Esophagus squamous epithelium (tissue), 5 donors: Measurements from ENCODE around the gene MTCH1. TPM values are rescaled to one million over a fixed set of nuclear protein-coding genes. Genes with fewer than 3 reads are reported as not detected.

Experiments used
- DNase-seq: peaks from one replicate; lab custom pipeline; 2025; lab: John Stamatoyannopoulos, UW
- H3K27ac ChIP-seq, 4 donors: fragments of 200-600 bp; sonication (generic); one replicate each; pipeline ENCODE4 v1.5.1; 2016 to 2019; ENCODE audit warnings: mild to moderate bottlenecking in 1 of 4
- H3K27me3 ChIP-seq, 4 donors: fragments of 200-600 bp; sonication (generic); 1 replicate in 3 of 4; 2 replicates in 1 of 4; pipeline versions ENCODE4 v1.5.1 to v1.6.0; 2017 to 2021; ENCODE audit warnings: antibody characterized with exemption in 1 of 4
- H3K36me3 ChIP-seq, 3 donors: fragments of 200-600 bp; sonication (generic); one replicate each; pipeline ENCODE4 v1.5.1; 2016 to 2019
- H3K4me1 ChIP-seq, 3 donors: fragments of 200-600 bp; sonication (generic); one replicate each; pipeline ENCODE4 v1.5.1; 2017 to 2019
- H3K4me3 ChIP-seq, 4 donors: fragments of 200-600 bp; sonication (generic); 1 replicate in 3 of 4; 2 replicates in 1 of 4; pipeline ENCODE4 v1.5.1; 2016 to 2019; ENCODE audit warnings: mild to moderate bottlenecking in 2 of 4, moderate library complexity in 1 of 4
- H3K9me3 ChIP-seq, 3 donors: fragments of 200-600 bp; sonication (generic); one replicate each; pipeline ENCODE4 v1.5.1; 2016 to 2019
- CTCF ChIP-seq, 6 experiments: fragments of 450-650 bp in 4 of 6; fragments of 200-600 bp in 2 of 6; sonication (generic) in 2 of 6; IDR thresholded peaks; one replicate each; pipeline ENCODE4 v1.5.1; 2016 to 2019; ENCODE audit warnings: antibody characterized with exemption in 6 of 6, mild to moderate bottlenecking in 4 of 6, moderate library complexity in 4 of 6
- POLR2A ChIP-seq, 4 donors: fragments of 450-650 bp; IDR thresholded peaks; one replicate each; pipeline ENCODE4 v1.6.1; 2017; ENCODE audit warnings: antibody characterized with exemption in 4 of 4, mild to moderate bottlenecking in 4 of 4, moderate library complexity in 3 of 4
- WGBS, 2 donors: methylation state at CpG; one replicate each; pipeline ENCODE4 v1.1.5; 2018; 5-methylcytosine and 5-hydroxymethylcytosine counted together
- intact Hi-C: fragments of 100-400 bp; cut with DNase I; formaldehyde crosslinking; loops from one replicate; pipeline ENCODE4 v1.15.0; 2022
- total RNA-seq, 4 donors: library from RNA; depleted of rRNA; stranded (reverse); fragments of >200 nt; gene quantifications; one replicate each; pipeline ENCODE4 v1.1.0, GENCODE V29; 2016
- donor health status: DM: yes; HTN: yes; CAD: no.

The MTCH1 gene
- total RNA-seq, 4 donors from 2014 or later, result 101 to 153 (median 111) TPM

- Histone ChIP-seq H3K27ac (no peak overlapping the region), H3K27me3 (no peaks in the 10 kb centered on the region), H3K36me3 (peaks cover 0 to 14% (median 2%) of the 10 kb centered on the region in 3 donors), H3K4me1 (peaks cover 0 to 28% (median 0%) of the 10 kb centered on the region in 3 donors), H3K4me3 (no peak overlapping the region), H3K9me3 (no peaks in the 10 kb centered on the region)
- WGBS, 2 donors, result 85 to 89% methylated on average over 4 of the region's 4 CpGs
- TF ChIP-seq POLR2A (IDR thresholded peaks at IDR 0.05) (no peak), CTCF (IDR thresholded peaks at IDR 0.05) (no peak)
- intact Hi-C loops, result no loop called here
- no peak for DNase-seq
These were observed 55.5 kb downstream of the MTCH1 start for GRCh38 chr6:36930483-36930882.

- 29 to 35% methylated on average over 5 of the region's 5 CpGs for WGBS, 2 donors
- peaks cover 0 to 28% (median 0%) of the 10 kb centered on the region in 3 donors for H3K4me1 ChIP-seq
- H3K27me3 ChIP-seq, result no peaks in the 10 kb centered on the region
- no peak overlapping the region for H3K4me3 ChIP-seq
- no peaks in the 10 kb centered on the region for H3K9me3 ChIP-seq
- TF ChIP-seq POLR2A (IDR thresholded peaks at IDR 0.05) (no peak), CTCF (IDR thresholded peaks at IDR 0.05) (no peak)
- no peak overlapping the region for H3K27ac ChIP-seq
- intact Hi-C loops, result no loop called here
- DNase-seq, result no peak
- peaks cover 0 to 22% (median 2%) of the 10 kb centered on the region in 3 donors for H3K36me3 ChIP-seq
These were observed 56.4 kb downstream of the MTCH1 start for GRCh38 chr6:36929607-36930006.

GRCh38 chr6:36929152-36929551 lies 56.8 kb downstream of the MTCH1 start:
- H3K27ac ChIP-seq, result no peak overlapping the region
- no peaks in the 10 kb centered on the region for H3K27me3 ChIP-seq
- H3K4me3 ChIP-seq, result no peak overlapping the region
- TF ChIP-seq POLR2A (IDR thresholded peaks at IDR 0.05) (no peak), CTCF (IDR thresholded peaks at IDR 0.05) (no peak)
- peaks cover 0 to 28% (median 0%) of the 10 kb centered on the region in 3 donors for H3K4me1 ChIP-seq
- 82 to 83% methylated on average over 10 of the region's 10 CpGs for WGBS, 2 donors
- intact Hi-C loops, result no loop called here
- H3K9me3 ChIP-seq, result no peaks in the 10 kb centered on the region
- peaks cover 0 to 27% (median 2%) of the 10 kb centered on the region in 3 donors for H3K36me3 ChIP-seq
- DNase-seq, result no peak

- no peak for DNase-seq
These were observed 57.5 kb downstream of the MTCH1 start for GRCh38 chr6:36928547-36928918.

More at GRCh38 chr6:36928547-36928918, 57.5 kb downstream of the MTCH1 start:
- Histone ChIP-seq H3K27ac (no peak overlapping the region), H3K4me3 (no peak overlapping the region), H3K4me1 (peaks cover 0 to 28% (median 0%) of the 10 kb centered on the region in 3 donors), H3K36me3 (peaks cover 0 to 33% (median 3%) of the 10 kb centered on the region in 3 donors), H3K9me3 (no peaks in the 10 kb centered on the region), H3K27me3 (no peaks in the 10 kb centered on the region)
- intact Hi-C loops, result no loop called here
- WGBS, 2 donors, result 71 to 96% methylated on average over 1 to 3 of the region's 7 CpGs
- TF ChIP-seq CTCF (IDR thresholded peaks at IDR 0.05) (no peak), POLR2A (IDR thresholded peaks at IDR 0.05) (no peak)
